ENCODE data around the gene AOPEP.
"Not testable (repeated sequence)": the region's sequence is repeated elsewhere in the genome, so short reads cannot be mapped to it uniquely, and the experiment has no call there.

Gene AOPEP

DNA sequence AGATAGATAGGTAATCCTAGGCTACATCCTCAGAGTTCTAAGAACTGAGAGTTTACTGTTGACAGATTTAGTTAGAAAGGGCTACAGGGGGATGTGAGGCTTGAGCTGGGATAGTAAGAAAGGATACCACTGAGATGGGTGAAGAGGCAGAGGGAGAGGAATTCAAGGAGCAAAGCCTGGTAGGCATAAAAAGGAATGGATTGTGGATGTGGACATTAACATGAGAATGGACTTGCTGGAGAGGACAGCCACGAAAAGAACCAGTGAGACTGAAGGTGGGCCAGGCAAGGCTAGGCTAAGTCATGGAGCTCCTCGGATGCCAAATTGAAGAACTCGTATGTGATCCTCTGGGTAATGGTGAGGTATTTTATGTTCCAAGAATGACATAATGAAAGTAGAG, 211.9 kb downstream of the AOPEP start (continued):
- TF ChIP-seq, protein P1, sequence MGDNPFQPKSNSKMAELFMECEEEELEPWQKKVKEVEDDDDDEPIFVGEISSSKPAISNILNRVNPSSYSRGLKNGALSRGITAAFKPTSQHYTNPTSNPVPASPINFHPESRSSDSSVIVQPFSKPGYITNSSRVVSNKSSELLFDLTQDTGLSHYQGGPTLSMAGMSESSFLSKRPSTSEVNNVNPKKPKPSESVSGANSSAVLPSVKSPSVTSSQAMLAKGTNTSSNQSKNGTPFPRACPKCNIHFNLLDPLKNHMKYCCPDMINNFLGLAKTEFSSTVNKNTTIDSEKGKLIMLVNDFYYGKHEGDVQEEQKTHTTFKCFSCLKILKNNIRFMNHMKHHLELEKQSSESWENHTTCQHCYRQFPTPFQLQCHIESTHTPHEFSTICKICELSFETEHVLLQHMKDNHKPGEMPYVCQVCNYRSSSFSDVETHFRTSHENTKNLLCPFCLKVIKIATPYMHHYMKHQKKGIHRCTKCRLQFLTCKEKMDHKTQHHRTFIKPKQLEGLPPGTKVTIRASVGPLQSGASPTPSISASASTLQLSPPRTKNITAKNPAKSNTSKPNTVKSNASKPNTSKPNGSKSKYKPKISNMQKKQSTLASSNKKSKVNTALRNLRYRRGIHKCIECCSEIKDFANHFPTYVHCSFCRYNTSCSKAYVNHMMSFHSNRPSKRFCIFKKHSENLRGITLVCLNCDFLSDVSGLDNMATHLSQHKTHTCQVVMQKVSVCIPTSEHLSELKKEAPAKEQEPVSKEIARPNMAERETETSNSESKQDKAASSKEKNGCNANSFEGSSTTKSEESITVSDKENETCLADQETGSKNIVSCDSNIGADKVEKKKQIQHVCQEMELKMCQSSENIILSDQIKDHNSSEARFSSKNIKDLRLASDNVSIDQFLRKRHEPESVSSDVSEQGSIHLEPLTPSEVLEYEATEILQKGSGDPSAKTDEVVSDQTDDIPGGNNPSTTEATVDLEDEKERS (tag by site-specific recombination; IDR thresholded peaks at IDR 0.05): no peak

DNA sequence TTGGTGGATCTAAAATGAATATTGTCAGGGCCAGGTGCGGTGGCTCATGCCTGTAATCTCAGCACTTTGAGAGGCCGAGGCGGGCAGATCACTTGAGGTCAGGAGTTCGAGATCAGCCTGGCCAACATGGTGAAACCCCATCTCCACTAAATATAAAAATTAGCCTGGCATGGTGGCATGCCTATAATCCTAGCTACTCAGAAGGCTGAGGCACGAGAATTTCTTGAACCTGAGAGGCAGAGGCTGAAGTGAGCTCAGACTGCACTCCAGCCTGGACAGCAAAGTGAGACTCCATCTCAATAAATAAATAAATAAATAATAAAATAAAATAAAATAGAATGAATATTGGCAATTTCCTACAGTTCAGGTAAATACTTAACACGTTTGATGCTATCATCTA, 213.8 kb downstream of the AOPEP start:
- H3K4me1 ChIP-seq (ENCODE audit: control insufficient read depth, insufficient read depth, low read length): not testable (repeated sequence)
- CTCF ChIA-PET: interaction anchor here (0.7 kb wide), 1 partner anchor 171 kb away, joined by 4 read pairs; no protein-coding TSS in a partner anchor

DNA sequence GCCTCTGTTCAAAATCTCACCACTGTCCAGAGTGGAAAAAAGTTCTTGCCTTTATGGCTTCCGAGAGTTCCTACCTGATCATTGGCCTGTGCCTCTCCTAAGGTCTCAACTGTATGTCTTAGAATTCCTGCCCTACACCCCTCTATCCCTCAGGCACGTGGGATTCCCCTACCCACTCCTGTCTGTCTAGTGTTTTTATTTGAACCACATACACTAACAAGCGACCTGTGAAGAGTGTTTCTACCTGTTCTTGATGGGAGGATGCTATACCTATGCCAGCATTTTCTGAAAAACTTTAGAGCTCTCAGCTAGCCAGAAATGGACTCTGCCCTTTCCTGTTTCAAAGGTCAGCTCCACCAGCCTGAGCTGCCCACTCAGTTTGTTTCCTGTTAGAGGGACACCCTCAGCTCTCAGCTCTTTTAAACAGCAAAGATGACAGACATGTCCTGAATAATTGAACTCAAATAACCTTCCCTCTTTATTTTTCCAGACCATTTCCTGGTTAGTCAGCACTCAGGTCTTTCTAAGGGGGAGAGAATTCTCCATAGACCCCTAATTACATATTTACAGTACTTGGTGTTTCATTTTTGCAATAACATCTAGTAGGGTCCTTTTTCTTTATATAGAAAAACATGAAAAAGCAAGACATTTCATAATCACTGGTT, 214.8 kb downstream of the AOPEP start:
- Histone ChIP-seq H3K4me1 (ENCODE audit: control insufficient read depth, insufficient read depth, low read length) (no peaks in the 10 kb centered on the region), H3K36me3 (ENCODE audit: control insufficient read depth in 2 of 2, insufficient read depth in 1 of 2, low read length in 2 of 2) (no peaks in the 10 kb centered on the region), H3K27ac (ENCODE audit: extremely low read depth, low read depth, low read length) (no peak overlapping the region), H3K4me3 (ENCODE audit: low read depth, low read length) (no peak overlapping the region), H3K9me3 (ENCODE audit: control insufficient read depth, insufficient read depth, low read depth, low read length) (no peaks in the 10 kb centered on the region)
- TF ChIP-seq, protein P2, sequence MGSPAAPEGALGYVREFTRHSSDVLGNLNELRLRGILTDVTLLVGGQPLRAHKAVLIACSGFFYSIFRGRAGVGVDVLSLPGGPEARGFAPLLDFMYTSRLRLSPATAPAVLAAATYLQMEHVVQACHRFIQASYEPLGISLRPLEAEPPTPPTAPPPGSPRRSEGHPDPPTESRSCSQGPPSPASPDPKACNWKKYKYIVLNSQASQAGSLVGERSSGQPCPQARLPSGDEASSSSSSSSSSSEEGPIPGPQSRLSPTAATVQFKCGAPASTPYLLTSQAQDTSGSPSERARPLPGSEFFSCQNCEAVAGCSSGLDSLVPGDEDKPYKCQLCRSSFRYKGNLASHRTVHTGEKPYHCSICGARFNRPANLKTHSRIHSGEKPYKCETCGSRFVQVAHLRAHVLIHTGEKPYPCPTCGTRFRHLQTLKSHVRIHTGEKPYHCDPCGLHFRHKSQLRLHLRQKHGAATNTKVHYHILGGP (tag by site-specific recombination; IDR thresholded peaks at IDR 0.05): no peak
- no peak for TF ChIP-seq MZF1 (tag by site-specific recombination; IDR thresholded peaks at IDR 0.05; ENCODE audit: borderline replicate concordance)
- TF ChIP-seq ZNF10 (tag by site-specific recombination; IDR thresholded peaks at IDR 0.05): no peak
- TF ChIP-seq, protein P3, sequence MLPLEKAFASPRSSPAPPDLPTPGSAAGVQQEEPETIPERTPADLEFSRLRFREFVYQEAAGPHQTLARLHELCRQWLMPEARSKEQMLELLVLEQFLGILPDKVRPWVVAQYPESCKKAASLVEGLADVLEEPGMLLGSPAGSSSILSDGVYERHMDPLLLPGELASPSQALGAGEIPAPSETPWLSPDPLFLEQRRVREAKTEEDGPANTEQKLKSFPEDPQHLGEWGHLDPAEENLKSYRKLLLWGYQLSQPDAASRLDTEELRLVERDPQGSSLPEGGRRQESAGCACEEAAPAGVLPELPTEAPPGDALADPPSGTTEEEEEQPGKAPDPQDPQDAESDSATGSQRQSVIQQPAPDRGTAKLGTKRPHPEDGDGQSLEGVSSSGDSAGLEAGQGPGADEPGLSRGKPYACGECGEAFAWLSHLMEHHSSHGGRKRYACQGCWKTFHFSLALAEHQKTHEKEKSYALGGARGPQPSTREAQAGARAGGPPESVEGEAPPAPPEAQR (tag by site-specific recombination; IDR thresholded peaks at IDR 0.05): no peak
- no peak for TF ChIP-seq ZNF76 (tag by site-specific recombination; IDR thresholded peaks at IDR 0.05; ENCODE audit: borderline replicate concordance, low read depth)
- TF ChIP-seq ZNF132 (tag by site-specific recombination; IDR thresholded peaks at IDR 0.05; ENCODE audit: borderline replicate concordance): no peak
- no peak for TF ChIP-seq GLIS1 (tag by site-specific recombination; IDR thresholded peaks at IDR 0.05)
- no peak for TF ChIP-seq EGR2 (tag by site-specific recombination; IDR thresholded peaks at IDR 0.05; ENCODE audit: low read depth)
- no peak for TF ChIP-seq ZNF366 (tag by site-specific recombination; conservative IDR thresholded peaks at IDR 0.05)
- no peak for TF ChIP-seq ZNF558 (tag by site-specific recombination; IDR thresholded peaks at IDR 0.05)
- TF ChIP-seq ZNF776 (tag by site-specific recombination; IDR thresholded peaks at IDR 0.05; ENCODE audit: borderline replicate concordance): no peak
- no peak for TF ChIP-seq IKZF3 (tag by site-specific recombination; IDR thresholded peaks at IDR 0.05)
- TF ChIP-seq ZNF530 (tag by site-specific recombination; IDR thresholded peaks at IDR 0.05; ENCODE audit: low read depth): no peak
- TF ChIP-seq ZNF184 (tag by site-specific recombination; IDR thresholded peaks at IDR 0.05): no peak
- no peak for TF ChIP-seq ZNF48 (tag by site-specific recombination; IDR thresholded peaks at IDR 0.05)
- TF ChIP-seq, protein P4, sequence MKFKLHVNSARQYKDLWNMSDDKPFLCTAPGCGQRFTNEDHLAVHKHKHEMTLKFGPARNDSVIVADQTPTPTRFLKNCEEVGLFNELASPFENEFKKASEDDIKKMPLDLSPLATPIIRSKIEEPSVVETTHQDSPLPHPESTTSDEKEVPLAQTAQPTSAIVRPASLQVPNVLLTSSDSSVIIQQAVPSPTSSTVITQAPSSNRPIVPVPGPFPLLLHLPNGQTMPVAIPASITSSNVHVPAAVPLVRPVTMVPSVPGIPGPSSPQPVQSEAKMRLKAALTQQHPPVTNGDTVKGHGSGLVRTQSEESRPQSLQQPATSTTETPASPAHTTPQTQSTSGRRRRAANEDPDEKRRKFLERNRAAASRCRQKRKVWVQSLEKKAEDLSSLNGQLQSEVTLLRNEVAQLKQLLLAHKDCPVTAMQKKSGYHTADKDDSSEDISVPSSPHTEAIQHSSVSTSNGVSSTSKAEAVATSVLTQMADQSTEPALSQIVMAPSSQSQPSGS (tag by site-specific recombination; IDR thresholded peaks at IDR 0.05; ENCODE audit: low read depth): no peak
- no peak for TF ChIP-seq BCL11B (tag by site-specific recombination; IDR thresholded peaks at IDR 0.05; ENCODE audit: low read depth)
- ChIA-PET CTCF (interaction anchor here (0.7 kb wide), 1 partner anchor 37 kb away, joined by 4 read pairs; no protein-coding TSS in a partner anchor), POLR2A (no interaction called here)

More for the DNA sequence above, 213.8 kb downstream of the AOPEP start:
- not testable (repeated sequence) for H3K27ac ChIP-seq (ENCODE audit: extremely low read depth, low read depth, low read length); H3K36me3 ChIP-seq (ENCODE audit: control insufficient read depth in 2 of 2, insufficient read depth in 1 of 2, low read length in 2 of 2); H3K9me3 ChIP-seq (ENCODE audit: control insufficient read depth, insufficient read depth, low read depth, low read length); H3K4me3 ChIP-seq (ENCODE audit: low read depth, low read length)
- POLR2A ChIA-PET: interaction anchor here (0.6 kb wide), 1 partner anchor 36 kb away, joined by 5 read pairs; no protein-coding TSS in a partner anchor

Data from HEK293 (cell line).